Hematopoietic multipotent progenitor cell treated with erythropoietin and hydrocortisone succinate and interleukin-3 and kit ligand, for 8 days (in vitro differentiated cells): Measurements from ENCODE around the gene TRAM2.

Source experiments
- DNase-seq: peaks from one replicate; pipeline ENCODE4 v3.0.0-alpha.2; 2015

TRAM2 gene

DNA sequence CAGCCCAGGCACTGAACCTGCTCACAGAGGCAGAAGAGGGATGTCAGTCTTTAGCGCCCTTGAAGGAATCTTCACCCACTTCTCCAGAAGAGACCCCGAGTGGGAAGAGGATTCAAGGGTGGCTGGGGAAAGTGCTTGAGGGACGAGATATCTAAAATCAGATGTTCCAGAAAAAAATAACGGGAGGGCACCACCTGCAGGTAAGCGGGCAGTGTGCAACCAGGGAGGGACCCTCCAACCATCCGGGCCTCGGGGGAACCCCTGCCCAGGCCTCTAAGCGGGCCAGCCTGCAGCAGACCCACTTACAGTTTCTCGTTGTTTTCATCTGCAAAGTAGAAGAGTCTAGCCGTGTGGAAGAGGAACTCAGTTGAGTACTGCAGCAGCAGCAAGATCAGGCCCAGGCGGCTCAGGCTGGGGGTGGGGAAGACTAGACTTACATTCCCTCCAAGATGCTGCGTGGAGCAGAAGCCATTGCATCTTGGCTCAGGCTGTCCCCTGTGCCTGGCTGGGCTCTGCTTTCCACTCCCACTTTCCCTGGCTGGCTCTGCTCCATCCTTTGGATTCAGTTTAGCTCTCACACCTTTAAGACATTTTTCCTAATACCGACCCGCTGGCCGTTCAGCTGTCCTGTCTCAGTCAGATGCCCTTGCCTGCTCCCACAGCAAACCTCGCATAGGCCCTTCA is 71.0 kb downstream of the TRAM2 start:
- DNase-seq, result peak; percentile 17

DNA sequence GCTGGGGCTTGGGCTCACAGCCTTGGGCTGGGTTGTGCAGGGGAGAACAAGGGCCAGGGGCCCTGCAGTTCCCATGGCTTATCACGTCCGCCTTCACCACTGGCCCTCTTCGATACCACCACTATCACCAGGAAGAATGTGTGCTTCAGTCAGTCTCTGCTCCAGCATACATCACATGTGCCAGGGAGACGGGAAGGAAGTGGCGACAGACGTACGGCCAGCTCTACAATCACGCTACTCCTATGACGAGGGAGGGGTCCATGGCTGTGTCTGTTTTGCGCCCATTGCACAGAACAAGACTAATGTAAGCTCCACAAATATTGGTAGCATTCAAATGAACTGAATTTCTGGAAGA is 72.1 kb downstream of the TRAM2 start:
- DNase-seq, result peak; percentile 86

DNA sequence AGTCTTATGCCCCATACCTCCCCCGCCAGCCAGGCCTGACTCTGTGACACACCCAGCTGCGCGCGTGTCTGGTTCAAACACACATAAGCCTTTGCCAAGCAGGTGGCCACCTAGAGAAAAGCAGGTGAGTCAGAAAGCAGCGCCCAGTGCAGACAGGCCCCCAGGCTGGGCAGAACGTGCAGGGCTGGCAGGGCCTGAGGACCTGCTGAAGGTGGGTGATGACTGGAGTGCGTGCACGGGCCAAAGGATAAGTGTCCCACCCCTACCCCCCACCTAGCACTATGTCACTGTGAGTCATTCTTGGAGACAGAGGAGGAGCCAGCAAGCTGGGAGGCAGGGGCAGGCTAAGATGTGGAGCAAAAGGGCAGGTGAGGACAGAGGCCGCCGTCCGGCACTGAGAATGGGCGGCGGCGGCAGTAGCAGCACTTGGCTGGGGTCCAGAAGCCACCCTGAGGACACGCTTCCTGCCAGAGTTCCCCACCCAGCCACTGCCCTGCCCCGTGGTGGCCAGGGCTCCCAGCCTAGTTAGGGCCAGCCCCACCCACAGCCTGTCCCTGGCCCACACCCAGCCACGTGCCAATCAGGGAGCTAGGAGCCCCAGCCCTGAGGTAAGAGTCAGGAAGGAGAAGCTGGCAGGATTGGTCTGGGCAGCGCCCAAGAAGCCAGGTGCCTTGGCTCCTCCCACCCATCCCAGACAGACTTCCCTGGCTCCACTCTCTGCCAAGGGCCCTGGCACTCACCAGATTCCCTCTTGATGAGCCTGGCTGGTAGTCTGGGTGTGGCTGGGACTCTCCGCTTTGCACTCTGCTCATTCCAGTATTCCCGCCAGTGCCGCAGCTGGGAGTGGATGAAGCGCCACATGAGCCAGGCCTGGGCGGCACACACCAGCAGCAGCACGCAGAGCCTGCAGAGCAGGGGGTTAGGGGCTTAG is 72.7 kb downstream of the TRAM2 start:
- DNase-seq, result peak; percentile 97

DNA sequence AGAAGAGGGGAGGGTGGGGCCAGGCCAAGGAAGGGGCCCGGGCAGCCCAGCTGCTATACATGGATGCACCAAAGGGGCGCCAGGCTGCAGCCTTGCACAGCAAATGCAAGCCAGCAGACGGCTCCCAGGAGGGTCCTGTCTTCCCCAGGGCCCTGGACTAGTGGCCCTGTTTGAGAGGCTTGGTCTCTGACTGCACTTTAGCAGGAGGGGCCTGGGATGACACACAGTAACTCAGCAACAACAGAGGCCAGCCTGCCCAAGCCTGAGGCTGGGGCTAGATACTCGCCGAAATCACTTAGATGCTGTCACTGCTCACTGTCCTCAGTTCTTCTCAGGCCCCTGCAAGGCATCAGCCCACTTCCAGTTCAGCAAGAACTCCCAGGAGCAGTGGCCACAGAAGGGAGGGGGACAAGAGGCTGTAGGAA is 73.5 kb downstream of the TRAM2 start:
- DNase-seq, result peak; percentile 9

DNA sequence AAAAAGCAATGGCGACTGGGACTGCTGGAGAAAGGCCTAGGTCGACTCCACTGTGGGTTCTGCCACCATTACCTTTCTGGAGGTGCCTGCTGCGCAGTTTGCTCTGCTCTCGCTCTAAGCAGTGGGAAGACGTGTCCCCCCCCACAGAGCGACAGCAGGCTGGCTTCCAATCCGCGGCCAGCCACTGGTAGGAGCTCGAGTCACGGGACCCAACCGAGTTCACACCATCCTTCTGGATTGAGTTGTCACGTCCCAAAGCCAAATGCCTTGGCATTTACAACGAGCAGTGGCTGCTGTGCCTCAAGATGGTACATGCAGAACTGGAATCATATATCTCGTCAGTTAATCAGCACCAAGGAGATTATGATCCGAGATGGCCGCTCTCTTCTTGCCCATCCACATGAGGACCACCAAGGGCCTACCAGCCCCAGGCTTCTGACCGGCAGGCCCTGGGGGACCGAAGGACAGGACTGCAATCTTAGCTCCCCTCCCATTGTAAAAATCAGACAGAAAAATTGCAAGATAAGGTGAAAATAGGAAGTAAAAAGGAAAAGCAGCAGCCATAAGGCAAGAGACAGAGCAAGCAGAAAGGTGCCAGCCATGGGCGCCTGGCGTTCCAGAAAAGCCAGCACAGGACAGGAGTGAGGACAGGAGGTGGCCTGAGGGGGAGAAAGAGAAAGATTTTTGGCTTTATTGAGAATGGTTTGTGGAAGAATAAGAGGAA is 74.4 kb downstream of the TRAM2 start:
- no peak for DNase-seq

DNA sequence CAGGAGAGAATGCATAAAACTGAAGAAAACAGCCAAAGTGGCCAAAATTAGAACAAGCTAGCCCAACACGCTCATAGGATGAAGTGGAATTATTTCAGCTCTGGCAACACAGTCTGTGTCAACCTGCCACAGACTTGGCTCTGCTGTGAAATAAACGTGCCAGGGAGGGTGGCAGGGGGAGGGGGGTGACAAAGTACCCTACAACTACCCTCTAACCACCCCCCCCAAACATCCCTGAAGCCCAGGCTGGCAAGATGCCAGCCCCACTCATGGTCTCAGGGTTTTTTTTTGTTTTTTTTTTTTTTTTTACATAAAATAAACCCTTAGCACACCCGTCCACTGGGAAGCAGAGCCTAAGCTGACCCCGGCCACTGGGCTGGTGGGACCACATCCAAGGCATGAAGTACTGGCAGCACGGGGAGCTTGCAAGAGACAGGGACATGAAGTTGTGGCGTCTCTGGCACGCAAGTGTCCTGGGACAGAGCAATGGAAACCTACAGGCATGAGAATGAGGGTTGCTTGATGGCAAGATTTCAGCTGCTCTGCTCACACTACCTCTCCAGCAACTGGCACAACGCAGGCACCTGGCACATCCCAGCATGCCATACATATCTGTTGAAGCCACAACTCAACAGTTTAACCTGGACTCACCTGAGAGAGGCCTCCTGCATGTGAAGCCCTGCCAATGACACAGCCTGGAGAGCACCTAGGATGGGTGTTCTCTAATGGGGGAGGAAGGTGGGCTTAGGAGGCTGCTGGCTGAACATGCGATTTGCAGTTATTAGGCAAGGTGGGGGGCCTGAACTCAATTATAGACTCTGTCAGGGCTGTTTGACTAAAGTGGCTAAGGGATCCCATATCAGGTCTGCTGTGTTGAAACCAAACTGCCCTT is 76.4 kb downstream of the TRAM2 start:
- no peak for DNase-seq

DNA sequence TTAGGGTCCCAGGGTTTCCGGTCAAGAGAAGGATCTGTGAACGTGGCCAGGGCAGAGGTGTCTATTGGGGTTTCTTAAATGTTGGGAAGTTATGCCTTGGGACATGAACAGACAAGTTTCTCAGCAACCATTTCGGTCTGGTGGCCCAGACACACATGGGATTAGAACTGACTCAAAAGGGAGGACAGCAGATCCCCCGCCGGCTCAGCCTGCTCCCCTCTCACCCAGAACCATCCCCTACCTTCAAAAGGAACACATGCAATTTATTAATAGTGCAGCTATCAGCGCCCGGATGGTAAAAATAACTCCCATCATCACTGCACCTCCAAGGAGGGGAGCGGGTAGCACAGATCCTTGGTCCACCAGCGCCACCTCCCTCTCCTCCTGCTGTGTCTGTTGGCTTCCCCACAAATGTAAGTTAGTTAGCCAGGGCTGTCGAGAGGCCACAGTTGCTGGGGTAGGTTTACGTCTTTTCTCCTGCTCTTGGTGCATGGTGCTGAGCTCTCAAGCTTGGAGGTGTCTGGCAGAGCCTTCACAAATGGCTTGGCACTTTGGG is 77.1 kb downstream of the TRAM2 start:
- DNase-seq, result no peak

DNA sequence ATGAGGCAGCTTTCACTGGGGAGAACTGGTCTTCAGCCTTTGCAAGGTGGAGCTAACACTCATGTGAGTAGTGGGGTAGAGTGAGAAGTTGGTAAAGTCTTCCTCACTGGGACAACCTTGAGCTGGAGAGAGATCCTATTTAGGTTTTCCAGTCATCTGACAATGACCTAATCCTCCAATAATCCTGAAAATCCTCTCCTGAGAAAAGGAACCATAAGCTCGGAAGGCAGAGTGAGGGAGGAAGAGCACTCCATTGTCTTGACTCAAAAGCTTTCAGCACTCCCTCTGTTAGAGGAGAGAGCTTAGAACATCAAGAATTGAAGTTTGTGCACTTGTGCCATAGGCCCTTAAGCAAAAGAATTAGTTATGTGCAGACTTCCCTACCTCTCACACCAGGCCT is 77.8 kb downstream of the TRAM2 start:
- DNase-seq, result no peak

DNA sequence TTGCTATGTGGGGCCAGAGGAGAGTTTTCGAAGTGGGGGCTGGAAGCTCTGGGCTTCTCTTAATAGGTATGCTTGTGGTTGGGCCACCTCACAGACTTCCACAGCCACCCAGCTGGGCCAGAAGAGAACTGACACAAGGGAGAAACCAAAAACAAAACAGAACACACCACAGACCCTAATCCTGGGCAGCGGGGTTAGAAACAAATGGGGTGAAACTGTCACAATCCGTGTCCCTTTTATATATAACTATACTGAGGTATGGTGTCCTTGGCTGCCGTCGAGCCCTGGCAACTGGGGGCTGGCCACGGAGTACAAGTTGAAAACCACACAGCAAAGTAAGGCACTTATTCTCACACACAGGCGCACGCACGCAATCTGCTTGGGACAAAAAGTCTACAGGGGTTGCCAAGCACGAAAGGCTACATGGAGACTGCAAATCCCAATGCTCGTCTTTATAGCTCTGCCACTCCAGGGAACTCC is 78.3 kb downstream of the TRAM2 start:
- DNase-seq, result no peak

DNA sequence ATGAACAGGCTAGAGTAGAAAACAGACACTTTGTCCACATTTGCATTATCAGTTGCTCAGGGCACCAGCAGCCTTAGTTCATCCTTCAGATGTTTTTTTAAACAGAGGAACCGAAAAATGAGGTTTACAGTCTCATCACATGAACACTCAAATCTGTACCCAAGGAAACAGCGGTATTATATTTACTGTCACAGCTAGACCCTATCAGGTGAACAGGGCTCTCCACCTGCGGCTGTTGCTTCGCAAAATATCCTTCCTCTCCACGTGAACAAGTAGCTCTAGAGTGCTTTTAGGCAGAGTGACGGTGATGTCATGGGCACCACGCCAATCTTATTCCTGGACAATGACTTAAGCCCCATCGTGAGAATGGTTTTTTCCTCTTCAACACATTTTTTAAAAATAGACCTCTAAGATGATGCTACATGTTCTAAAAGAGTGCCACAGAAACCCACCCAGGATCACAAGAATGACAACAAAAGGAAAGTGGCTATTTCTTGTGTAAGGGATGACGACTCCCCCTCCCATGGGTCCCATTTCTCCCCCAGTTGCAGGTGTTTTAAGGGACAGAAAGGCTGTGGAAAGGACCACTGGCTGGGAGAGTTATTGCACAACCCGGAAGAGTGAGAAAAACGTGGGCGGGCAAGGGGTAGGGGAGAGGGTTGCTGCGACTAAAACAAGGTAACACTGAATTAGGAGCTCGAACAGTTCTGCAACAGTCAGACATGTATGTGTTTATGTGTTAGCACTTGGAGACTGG is 79.0 kb downstream of the TRAM2 start:
- no peak for DNase-seq

DNA sequence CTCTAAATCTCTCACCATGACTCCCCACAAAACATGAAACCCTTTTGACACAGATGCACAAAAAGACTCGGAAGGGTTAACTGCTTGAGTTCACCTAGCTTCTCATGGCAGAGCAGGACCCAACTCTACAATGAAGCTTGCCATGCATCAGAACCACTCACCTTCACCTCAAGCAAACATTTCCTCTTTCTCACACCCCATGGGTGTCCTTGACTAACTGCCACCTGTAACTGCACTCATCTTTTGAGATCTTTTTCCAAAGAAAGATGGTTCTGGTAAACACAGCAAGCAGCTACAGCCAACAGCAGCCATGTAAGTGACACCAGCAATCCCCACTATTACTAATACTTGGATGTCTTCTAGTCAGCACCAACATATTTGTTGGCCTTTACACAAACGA is 80.2 kb downstream of the TRAM2 start:
- DNase-seq, result no peak

DNA sequence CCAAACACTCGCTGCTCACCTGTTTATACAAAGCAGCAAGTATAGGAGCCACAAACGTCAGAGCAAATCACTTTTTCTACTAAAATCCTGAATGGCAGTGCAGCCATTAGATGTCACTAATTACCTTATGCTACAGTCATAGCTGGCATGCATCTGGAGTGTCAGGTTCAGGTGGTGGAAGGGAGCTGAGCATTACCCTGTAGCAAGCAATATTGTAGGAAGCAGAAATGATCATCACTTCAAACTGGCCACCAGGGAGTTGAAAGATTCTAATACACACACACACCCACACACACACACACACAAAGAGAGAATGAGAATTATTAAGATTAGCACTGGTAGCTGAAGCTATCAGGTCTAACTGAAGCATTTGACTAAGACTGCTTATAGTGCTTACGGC is 80.9 kb downstream of the TRAM2 start:
- no peak for DNase-seq

DNA sequence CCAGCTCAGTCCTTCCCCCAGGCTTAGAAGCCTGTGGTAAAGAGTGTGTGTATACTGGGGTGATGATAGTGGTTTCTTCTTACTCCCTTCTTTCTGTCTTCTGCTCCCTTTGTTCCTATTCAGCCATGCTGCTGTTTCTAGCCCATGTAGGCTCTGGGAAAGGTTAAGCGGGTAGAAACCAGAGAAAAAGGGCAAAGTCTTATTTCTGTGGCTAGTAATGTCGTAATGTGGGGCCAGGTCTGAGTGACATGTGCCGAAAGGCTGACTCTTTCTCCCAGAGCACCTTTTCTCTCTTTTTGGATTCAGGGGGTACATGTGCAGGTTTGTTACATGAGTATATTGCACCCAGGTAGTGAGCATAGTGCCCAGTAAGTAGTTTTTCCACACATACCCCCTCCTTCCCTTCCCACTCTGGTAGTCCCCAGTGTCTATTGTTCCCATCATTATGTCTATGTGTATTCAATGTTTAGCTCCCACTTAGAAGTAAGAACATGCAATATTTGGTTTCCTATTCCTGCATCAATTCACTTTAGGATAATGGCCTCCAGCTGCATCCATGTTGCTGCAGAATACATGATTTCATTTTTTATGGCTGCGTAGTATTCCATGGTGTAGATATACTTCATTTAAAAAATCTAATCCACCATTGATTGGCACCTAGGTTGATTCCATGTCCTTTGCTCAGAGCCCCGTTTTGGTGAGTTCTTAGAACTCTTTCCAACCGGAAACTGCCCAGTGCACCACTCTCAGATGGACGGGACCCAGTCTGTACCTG is 82.4 kb downstream of the TRAM2 start:
- no peak for DNase-seq

DNA sequence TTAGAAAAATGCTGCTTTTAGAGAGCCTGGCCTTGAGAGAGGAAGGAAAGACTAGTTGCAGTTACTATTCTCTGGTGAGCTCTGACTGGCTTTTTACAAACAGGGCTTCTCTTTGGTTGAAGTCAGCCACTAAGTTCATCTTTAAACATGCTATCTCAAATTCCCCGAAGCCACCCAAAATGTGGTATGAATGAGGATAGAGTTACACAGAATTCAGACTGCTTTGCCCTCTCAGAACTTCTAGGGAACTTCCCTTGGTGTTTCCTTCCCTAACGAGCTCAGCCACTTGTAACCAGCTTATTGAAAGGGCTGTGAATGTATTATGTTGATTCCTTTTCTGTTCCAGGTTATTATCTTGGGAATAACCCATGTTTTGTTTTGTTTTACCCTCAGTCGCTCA is 83.2 kb downstream of the TRAM2 start:
- DNase-seq, result no peak

DNA sequence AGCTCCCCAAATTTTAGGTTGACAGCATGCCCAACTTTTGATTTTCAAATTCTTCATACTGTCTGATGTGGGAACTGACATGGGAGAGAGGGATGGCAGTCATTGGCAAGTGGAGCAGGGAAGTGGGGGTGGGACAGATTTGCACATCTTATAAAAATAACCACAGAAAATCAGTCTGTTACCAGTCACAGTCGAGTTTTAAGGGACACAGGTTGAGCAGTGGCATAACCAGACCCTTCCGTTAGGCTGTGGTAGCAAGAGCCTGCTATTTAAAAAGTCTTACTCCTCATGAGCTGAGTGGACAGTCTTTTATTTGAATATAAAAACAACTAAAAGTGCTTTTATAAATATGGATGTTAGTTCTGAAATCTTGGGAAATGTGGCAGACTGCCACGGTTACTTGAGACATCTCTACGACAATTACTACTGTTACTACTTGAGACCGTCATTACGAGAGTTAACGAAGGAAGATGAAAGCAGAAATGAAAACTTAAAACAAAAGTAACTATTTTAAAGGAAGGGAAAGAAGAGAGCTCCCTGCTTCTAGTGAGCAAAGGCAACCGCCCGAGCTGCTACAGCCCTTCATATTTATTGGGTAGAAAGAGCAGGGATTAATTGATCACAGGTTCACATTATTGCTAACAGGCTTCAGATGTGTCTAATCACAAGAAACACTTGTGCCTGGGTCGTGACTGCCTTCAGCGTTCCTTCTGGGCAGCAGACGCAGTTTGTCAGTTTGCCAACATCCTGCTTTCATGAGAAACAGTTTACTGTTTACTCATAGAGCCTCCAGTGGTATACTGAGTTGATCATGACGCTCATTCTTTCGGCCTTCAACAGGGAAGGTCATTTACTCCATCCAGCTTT is 85.4 kb downstream of the TRAM2 start:
- DNase-seq, result no peak

DNA sequence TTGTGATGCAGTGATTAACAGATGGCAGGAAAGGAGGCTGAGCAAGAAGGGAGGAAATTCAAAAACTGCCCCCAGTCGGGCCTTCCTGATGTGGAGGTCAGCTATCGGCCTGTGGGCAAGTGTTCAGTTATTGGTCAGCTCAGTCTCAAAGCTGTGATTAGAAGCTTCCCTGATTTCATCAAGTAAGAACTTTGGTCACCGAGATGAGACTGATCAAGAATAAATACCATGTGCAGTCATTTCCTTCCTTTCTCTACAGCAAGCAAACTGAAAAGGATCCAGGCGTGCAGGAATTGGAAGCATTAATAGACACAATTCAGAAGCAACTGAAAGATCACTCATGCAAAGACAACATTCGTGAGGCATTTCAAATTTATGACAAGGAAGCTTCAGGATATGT is 87.0 kb downstream of the TRAM2 start:
- DNase-seq, result no peak

DNA sequence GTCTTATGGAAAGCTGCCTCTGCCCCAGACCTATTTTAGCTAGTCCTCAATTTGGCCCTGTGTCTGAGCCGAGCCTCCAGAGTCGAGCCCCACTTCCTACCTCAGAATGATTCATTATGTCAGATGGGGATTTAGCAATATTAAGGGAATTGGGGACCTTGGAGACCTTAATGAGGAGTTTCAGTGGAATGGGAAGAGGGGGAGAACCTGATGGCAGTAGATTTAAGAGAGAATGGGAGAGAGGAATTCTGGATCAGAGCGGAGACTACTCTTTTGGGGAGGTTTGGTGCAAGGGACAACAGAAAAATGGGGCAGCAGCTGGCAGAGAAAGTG is 93.2 kb downstream of the TRAM2 start:
- no peak for DNase-seq

DNA sequence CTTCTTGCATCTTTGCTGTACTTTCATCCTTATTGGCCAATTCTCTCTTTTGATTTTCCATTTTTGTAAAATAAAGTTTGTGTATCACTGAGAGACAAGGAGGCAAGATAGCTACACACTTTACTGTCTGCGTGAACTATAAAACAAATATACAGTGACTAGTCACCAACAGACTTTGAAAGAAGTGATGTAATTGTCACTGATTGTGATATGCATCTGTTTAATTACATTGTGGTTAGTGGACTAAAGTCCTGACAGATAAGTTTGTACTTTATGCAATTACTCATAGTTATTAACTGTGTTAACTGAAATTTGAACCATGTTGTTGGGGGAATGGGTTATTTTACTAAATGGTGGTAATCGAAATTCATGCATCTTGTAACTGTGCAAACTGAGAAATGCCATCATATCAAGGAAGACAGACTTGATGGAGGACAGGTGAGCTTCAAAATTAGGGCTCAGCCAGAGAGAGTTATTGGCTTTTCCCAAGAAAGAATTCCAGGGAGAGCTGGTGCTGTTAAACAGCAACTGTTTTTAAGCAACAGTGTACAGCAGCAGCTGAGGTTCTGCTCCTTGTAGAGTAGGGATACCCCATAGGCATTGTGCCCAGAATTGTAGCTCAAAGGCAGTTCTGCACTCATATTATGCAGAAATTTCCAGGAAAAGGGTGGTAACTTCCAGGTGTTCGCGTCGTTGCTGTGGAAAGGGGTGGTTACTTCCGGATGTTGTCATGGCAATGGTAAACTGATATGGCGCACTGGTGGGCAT is 93.8 kb downstream of the TRAM2 start:
- DNase-seq, result peak; percentile 74

DNA sequence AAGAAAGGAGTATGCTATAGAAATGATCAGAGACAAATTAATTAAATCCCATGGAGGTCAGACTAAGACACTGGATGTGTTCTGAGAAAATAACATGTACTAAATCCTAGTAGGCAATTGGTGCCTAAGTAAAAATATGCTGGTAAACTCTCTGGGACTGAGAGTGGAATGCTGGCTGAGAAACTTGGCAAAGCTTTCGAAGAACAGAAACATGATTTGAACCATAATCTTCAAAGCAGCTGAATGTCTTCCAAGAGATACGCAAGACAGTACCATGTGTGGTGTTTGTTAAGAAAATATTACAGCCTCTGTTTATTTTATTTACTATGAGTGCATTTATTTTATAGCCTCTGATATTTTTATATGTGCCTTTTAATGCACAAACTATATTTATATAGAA is 101.6 kb downstream of the TRAM2 start:
- no peak for DNase-seq
